H1 (cell line): ENCODE data around the gene CAPN14. TPM values are rescaled to one million over a fixed set of nuclear protein-coding genes. Genes with fewer than 3 reads are reported as not detected.

Experiments used
- CTCF ChIA-PET: fragments of 300-600 bp; sonication (Branson Sonifier 250); formaldehyde crosslinking; loops from one replicate; lab custom pipeline; 2021; ENCODE audit not compliant: partially characterized antibody; lab: Charles Lee
- POLR2A ChIA-PET: fragments of 300-600 bp; sonication (Branson Sonifier 250); formaldehyde crosslinking; loops from one replicate; lab custom pipeline; 2021; ENCODE audit warnings: inconsistent platforms; ENCODE audit not compliant: partially characterized antibody; lab: Charles Lee
- DNase-seq, 2 experiments: peaks; one replicate each; pipeline versions ENCODE4 v3.0.0 to v3.0.0-alpha.2; 2010 to 2022; ENCODE audit warnings: low spot score in 2 of 2, low read depth in 1 of 2, mixed read lengths in 1 of 2
- FAIRE-seq: peaks from 2 replicates; lab custom pipeline; 2011; peaks lifted over from hg19 to GRCh38; lab: Jason Lieb, UNC
- H2AFZ ChIP-seq: 2 replicates; pipeline ENCODE4 v1.8.1; 2012; ENCODE audit warnings: low read length, inconsistent platforms
- H2AK5ac ChIP-seq: 2 replicates; pipeline ENCODE4 v1.6.1; 2013; ENCODE audit warnings: low read depth, low read length
- H2BK120ac ChIP-seq: replicated peaks from 2 replicates; pipeline ENCODE3; 2013; ENCODE audit warnings: low read depth, low read length, inconsistent platforms
- H2BK12ac ChIP-seq: 2 replicates; pipeline ENCODE4 v1.6.1; 2013; ENCODE audit warnings: low read depth, low read length
- H2BK15ac ChIP-seq: 2 replicates; pipeline ENCODE4 v1.6.1; 2013; ENCODE audit warnings: low read length
- H2BK20ac ChIP-seq: 2 replicates; pipeline ENCODE4 v1.6.1; 2013; ENCODE audit warnings: low read length
- H2BK5ac ChIP-seq: 2 replicates; pipeline ENCODE4 v1.6.1; 2013; ENCODE audit warnings: low read depth, low read length
- H3K14ac ChIP-seq: 2 replicates; pipeline ENCODE4 v1.6.1; 2013; ENCODE audit warnings: inconsistent platforms; ENCODE audit not compliant: insufficient read length
- H3K18ac ChIP-seq: 2 replicates; pipeline ENCODE4 v1.6.1; 2013; ENCODE audit warnings: low read length; ENCODE audit errors: extremely low read depth
- H3K23ac ChIP-seq: 2 replicates; pipeline ENCODE4 v1.6.1; 2013; ENCODE audit warnings: inconsistent platforms; ENCODE audit not compliant: insufficient read length
- H3K23me2 ChIP-seq: 2 replicates; pipeline ENCODE4 v1.6.1; 2013; ENCODE audit warnings: low read depth, low read length
- H3K27ac ChIP-seq: 2 replicates; pipeline ENCODE4 v1.6.1; 2011; ENCODE audit warnings: low read depth, low read length, inconsistent platforms
- H3K27me3 ChIP-seq, 4 experiments: replicated peaks in 1 of 4; 1 replicate in 1 of 4; 2 replicates in 3 of 4; pipeline versions ENCODE4 v1.6.1 to v1.8.1; 2011 to 2013; ENCODE audit warnings: low read length in 3 of 4, mild to moderate bottlenecking in 3 of 4, inconsistent platforms in 2 of 4, mixed read lengths in 2 of 4, moderate library complexity in 1 of 4; ENCODE audit not compliant: control insufficient read depth in 3 of 4, insufficient read depth in 3 of 4; ENCODE audit errors: extremely low read depth in 1 of 4
- H3K36me3 ChIP-seq, 4 experiments: 2 replicates each; pipeline versions ENCODE4 v1.6.1 to v1.8.1; 2011 to 2013; ENCODE audit warnings: mild to moderate bottlenecking in 4 of 4, low read length in 3 of 4, moderate library complexity in 2 of 4, control low read depth in 1 of 4, inconsistent platforms in 1 of 4; ENCODE audit not compliant: insufficient read depth in 4 of 4, control insufficient read depth in 2 of 4
- H3K4ac ChIP-seq: replicated peaks from 2 replicates; pipeline ENCODE3; 2013; ENCODE audit warnings: low read length, low read depth, mixed read lengths, inconsistent platforms; ENCODE audit not compliant: insufficient read length
- H3K4me1 ChIP-seq, 4 experiments: replicated peaks in 1 of 4; 1 replicate in 1 of 4; 2 replicates in 3 of 4; pipeline versions ENCODE4 v1.6.1 to v1.8.1; 2011 to 2013; ENCODE audit warnings: low read length in 3 of 4, inconsistent platforms in 2 of 4, mixed read lengths in 1 of 4; ENCODE audit not compliant: insufficient read depth in 4 of 4, control insufficient read depth in 3 of 4
- H3K4me2 ChIP-seq, 2 experiments: 2 replicates each; pipeline versions ENCODE4 v1.6.1 to v1.8.1; 2011 to 2013; ENCODE audit warnings: low read depth in 2 of 2, low read length in 2 of 2, control low read depth in 1 of 2, inconsistent platforms in 1 of 2, mild to moderate bottlenecking in 1 of 2; ENCODE audit not compliant: insufficient read depth in 1 of 2
- H3K4me3 ChIP-seq, 4 experiments: fragments of 200-600, 300-600 bp in 1 of 4; sonication (generic), shearing (Covaris generic), sonication (Bioruptor Twin) in 1 of 4; 2 replicates each; pipeline versions ENCODE4 v1.5.1 to v1.8.1; 2011 to 2016; ENCODE audit warnings: low read length in 4 of 4, low read depth in 3 of 4, control low read depth in 2 of 4, inconsistent platforms in 2 of 4, mild to moderate bottlenecking in 2 of 4, mixed read lengths in 1 of 4, moderate library complexity in 1 of 4; ENCODE audit not compliant: insufficient read depth in 2 of 4; ENCODE audit errors: extremely low read depth in 1 of 4
- H3K56ac ChIP-seq: replicated peaks from 2 replicates; pipeline ENCODE3; 2013; ENCODE audit warnings: low read depth, mild to moderate bottlenecking, mixed read lengths, low read length, inconsistent platforms; ENCODE audit not compliant: insufficient read length
- H3K79me1 ChIP-seq: 2 replicates; pipeline ENCODE4 v1.6.1; 2013; ENCODE audit warnings: low read depth, low read length, control low read depth
- H3K79me2 ChIP-seq, 2 experiments: 2 replicates each; pipeline versions ENCODE4 v1.6.1 to v1.8.1; 2012 to 2013; ENCODE audit warnings: low read length in 2 of 2, mild to moderate bottlenecking in 2 of 2, inconsistent platforms in 1 of 2; ENCODE audit not compliant: insufficient read depth in 2 of 2, control insufficient read depth in 1 of 2
- H3K9ac ChIP-seq, 4 experiments: replicated peaks in 1 of 4; 1 replicate in 1 of 4; 2 replicates in 3 of 4; pipeline versions ENCODE4 v1.6.1 to v1.8.1; 2011 to 2013; ENCODE audit warnings: low read depth in 3 of 4, low read length in 3 of 4, control low read depth in 2 of 4, mild to moderate bottlenecking in 2 of 4, moderate library complexity in 2 of 4, inconsistent platforms in 1 of 4; ENCODE audit errors: extremely low read depth in 1 of 4
- H3K9me3 ChIP-seq, 2 experiments: 2 replicates each; pipeline versions ENCODE4 v1.6.1 to v1.8.1; 2012 to 2013; ENCODE audit warnings: mild to moderate bottlenecking in 2 of 2, moderate library complexity in 2 of 2, control low read depth in 1 of 2, inconsistent platforms in 1 of 2, low read depth in 1 of 2, low read length in 1 of 2, mixed read lengths in 1 of 2; ENCODE audit not compliant: insufficient read depth in 2 of 2
- H4K20me1 ChIP-seq, 2 experiments: replicated peaks in 1 of 2; 2 replicates each; pipeline versions ENCODE3 to v1.8.1; 2011 to 2013; ENCODE audit warnings: inconsistent platforms in 2 of 2, low read length in 2 of 2, mild to moderate bottlenecking in 1 of 2; ENCODE audit not compliant: insufficient read depth in 2 of 2, control insufficient read depth in 1 of 2
- H4K5ac ChIP-seq: 2 replicates; pipeline ENCODE4 v1.6.1; 2013; ENCODE audit warnings: low read length, low read depth, mixed read lengths, inconsistent platforms; ENCODE audit not compliant: insufficient read length
- H4K8ac ChIP-seq: 2 replicates; pipeline ENCODE4 v1.8.0; 2013; ENCODE audit warnings: mild to moderate bottlenecking, moderate library complexity, low read length, inconsistent platforms; ENCODE audit not compliant: insufficient read depth; ENCODE audit errors: extremely low read depth
- H4K91ac ChIP-seq: replicated peaks from 2 replicates; pipeline ENCODE3; 2013; ENCODE audit warnings: low read length, mixed read lengths, inconsistent platforms; ENCODE audit not compliant: insufficient read length
- ATF2 ChIP-seq: IDR thresholded peaks from 2 replicates; pipeline ENCODE4 v1.6.1; 2012; ENCODE audit warnings: low read length, inconsistent platforms
- CBX8 ChIP-seq: fragments of 300-800, 300-1000 bp; sonication (generic); IDR thresholded peaks from 2 replicates; pipeline ENCODE4 v1.7.1; 2016; ENCODE audit warnings: low read depth, low read length, borderline replicate concordance
- EP300 ChIP-seq, 2 experiments: IDR thresholded peaks; 1 replicate in 1 of 2; 2 replicates in 1 of 2; pipeline ENCODE4 v1.6.1; 2011 to 2012; ENCODE audit warnings: low read depth in 2 of 2, low read length in 2 of 2, mild to moderate bottlenecking in 2 of 2, borderline replicate concordance in 1 of 2, inconsistent platforms in 1 of 2, moderate library complexity in 1 of 2
- GABPA ChIP-seq: IDR thresholded peaks from 2 replicates; pipeline ENCODE4 v1.6.1; 2011; ENCODE audit warnings: mild to moderate bottlenecking, low read length, moderate library complexity, borderline replicate concordance; ENCODE audit not compliant: insufficient read depth
- HDAC2 ChIP-seq, 2 experiments: fragments of 300-600 bp in 1 of 2; sonication (generic) in 1 of 2; IDR thresholded peaks; 2 replicates each; pipeline ENCODE4 v1.6.1; 2011 to 2012; ENCODE audit warnings: low read depth in 2 of 2, low read length in 2 of 2, mild to moderate bottlenecking in 2 of 2, moderate library complexity in 2 of 2, borderline replicate concordance in 1 of 2, inconsistent platforms in 1 of 2
- POLR2AphosphoS5 ChIP-seq: IDR thresholded peaks from 2 replicates; pipeline ENCODE4 v1.6.1; 2011; ENCODE audit warnings: low read depth, low read length
- RNF2 ChIP-seq: fragments of 200-900, 300-1000 bp; sonication (generic); IDR thresholded peaks from 2 replicates; pipeline ENCODE4 v1.7.1; 2016; ENCODE audit warnings: borderline replicate concordance, low read depth, mild to moderate bottlenecking, antibody characterized with exemption, low read length; ENCODE audit not compliant: poor library complexity, severe bottlenecking; ENCODE audit errors: missing control alignments
- SIRT6 ChIP-seq: IDR thresholded peaks from one replicate; pipeline ENCODE4 v1.7.1; 2012; ENCODE audit warnings: low read length, inconsistent platforms
- SUZ12 ChIP-seq: fragments of 200-600 bp; sonication (generic); IDR thresholded peaks from 2 replicates; pipeline ENCODE4 v1.6.1; 2012; ENCODE audit warnings: mild to moderate bottlenecking, inconsistent platforms, low read length, moderate library complexity, mixed read lengths
- YY1 ChIP-seq: IDR thresholded peaks from 2 replicates; pipeline ENCODE4 v1.6.1; 2011; ENCODE audit warnings: low read depth, mild to moderate bottlenecking, low read length
- WGBS, 2 experiments: shearing (Covaris generic) in 1 of 2; methylation state at CpG; one replicate each; pipeline versions ENCODE4 v1.1.6 to v1.1.7; 2013 to 2015; ENCODE audit warnings: low lambda C conversion rate in 2 of 2, mixed read lengths in 2 of 2, inconsistent platforms in 1 of 2, low coverage in 1 of 2, missing lambda C conversion rate in 1 of 2; ENCODE audit not compliant: insufficient replicate concordance in 2 of 2, insufficient coverage in 1 of 2, insufficient read length in 1 of 2; ENCODE audit errors: extremely low coverage in 1 of 2, missing lambda C conversion rate in 1 of 2; 5-methylcytosine and 5-hydroxymethylcytosine counted together
- polyA plus RNA-seq, 7 experiments: library from polyadenylated mRNA; depleted of rRNA in 3 of 7; stranded (reverse) in 5 of 7; unstranded in 2 of 7; fragments of >200 nt in 5 of 7; fragments of 200-250 nt in 2 of 7; gene quantifications; 1 replicate in 5 of 7; 2 replicates in 1 of 7; 4 replicates in 1 of 7; pipeline versions ENCODE4 v1.2.1 to v1.2.3, GENCODE V29; 2011 to 2013; ENCODE audit warnings: missing spikeins in 2 of 7, mixed read lengths in 2 of 7
- total RNA-seq: library from RNA; stranded (reverse); fragmentation: NEBNext Ultra II Directional; extraction: Animal tissue kit (Norgen Biotek cat#: 25700); gene quantifications from 2 replicates; pipeline ENCODE4 v1.2.1, GENCODE V29; 2021

CAPN14 gene
- total and polyA plus RNA-seq, 2 of the 8 experiments (the other 6 are each of a cell fraction or from before 2014, with no cell fraction given): 0.07 TPM; not detected in 1

- H3K4ac ChIP-seq: no peak overlapping the region
- no peak overlapping the region for H3K56ac ChIP-seq
- no peaks in the 10 kb centered on the region; a peak in 1 of 7 replicates for H3K27me3 ChIP-seq
- no peak overlapping the region for H2BK120ac ChIP-seq
- no peaks in the 10 kb centered on the region; a peak in 1 of 7 replicates for H3K4me1 ChIP-seq
- H2BK15ac ChIP-seq: no peak overlapping the region
- no peak overlapping the region for H2BK20ac ChIP-seq
- no peak overlapping the region for H4K91ac ChIP-seq
- ChIA-PET CTCF (interaction anchor here (0.6 to 1.3 kb wide), 3 partner anchors 145 to 399 kb away, joined by 3 read pairs; no protein-coding TSS in a partner anchor), POLR2A (interaction anchor here (1.4 kb wide), 1 partner anchor 108 kb away, joined by 3 read pairs; no protein-coding TSS in a partner anchor)
- no peak overlapping the region for H3K27ac ChIP-seq
- H3K79me2 ChIP-seq: no peaks in the 10 kb centered on the region
- no peaks in the 10 kb centered on the region for H3K79me1 ChIP-seq
- H3K36me3 ChIP-seq: no peaks in the 10 kb centered on the region
- no peaks in the 10 kb centered on the region for H4K20me1 ChIP-seq
- no peak overlapping the region for H3K9ac ChIP-seq
- no peaks in the 10 kb centered on the region for H3K9me3 ChIP-seq
- H2BK5ac ChIP-seq: no peak overlapping the region
- TF ChIP-seq SIRT6 (no peak), POLR2AphosphoS5 (no peak), SUZ12 (no peak), CBX8 (no peak), ATF2 (no peak), GABPA (no peak), RNF2 (no peak), YY1 (no peak), EP300 (IDR thresholded peaks at IDR 0.05; ENCODE audit: borderline replicate concordance in 1 of 2, low read depth in 2 of 2, low read length in 2 of 2) (no peak), HDAC2 (IDR thresholded peaks at IDR 0.05; ENCODE audit: borderline replicate concordance in 1 of 2, low read depth in 2 of 2, low read length in 2 of 2) (no peak)
- H3K4me3 ChIP-seq: no peak overlapping the region
- H3K4me2 ChIP-seq: no peak overlapping the region
- FAIRE-seq (no peak), DNase-seq (no peak)
- no peak overlapping the region for H3K18ac ChIP-seq
- no peak overlapping the region for H2BK12ac ChIP-seq
- no peak overlapping the region for H3K23ac ChIP-seq
- no peak overlapping the region for H2AFZ ChIP-seq
- H4K8ac ChIP-seq: no peak overlapping the region
- 79% methylated on average over 4 of the region's 4 CpGs; no CpG with 5 or more reads in 1 of the 2 experiments for WGBS, 2 experiments
- 0 out of 2 replicates have a peak, but pooled peaks cover 2% of the 10 kb centered on the region for H3K23me2 ChIP-seq
- no peak overlapping the region for H3K14ac ChIP-seq
- no peak overlapping the region for H4K5ac ChIP-seq
- no peak overlapping the region for H2AK5ac ChIP-seq
These were observed 28.2 kb downstream of the CAPN14 start for GRCh38 chr2:31189141-31189540.
